IPS DF 6.9 (cell line): ENCODE measurements around the gene MPDU1.
A peak's percentile ranks its signal among the peaks of the same experiment; 100 is the strongest.
"Not testable (repeated sequence)": the region's sequence is repeated elsewhere in the genome, so short reads cannot be mapped to it uniquely, and the experiment has no call there.

Experiments
- DNase-seq: peaks from one replicate; pipeline ENCODE4 v3.0.0-alpha.2; 2013; ENCODE audit warnings: low read depth, low spot score
- H3K27ac ChIP-seq: one replicate; pipeline ENCODE4 v1.5.1; 2013; ENCODE audit warnings: low read length, control low read depth
- H3K27me3 ChIP-seq: 2 replicates; pipeline ENCODE4 v1.6.1; 2013; ENCODE audit warnings: mild to moderate bottlenecking, low read length; ENCODE audit not compliant: control insufficient read depth, insufficient read depth
- H3K36me3 ChIP-seq: 2 replicates; pipeline ENCODE4 v1.6.1; 2013; ENCODE audit warnings: low read length; ENCODE audit not compliant: control insufficient read depth, insufficient read depth
- H3K4me1 ChIP-seq: 2 replicates; pipeline ENCODE4 v1.6.1; 2013; ENCODE audit warnings: low read length; ENCODE audit not compliant: control insufficient read depth, insufficient read depth
- H3K4me3 ChIP-seq: 2 replicates; pipeline ENCODE4 v1.5.1; 2013; ENCODE audit warnings: mild to moderate bottlenecking, low read length
- H3K9me3 ChIP-seq: 2 replicates; pipeline ENCODE4 v1.6.1; 2013; ENCODE audit warnings: low read length, inconsistent platforms; ENCODE audit not compliant: control insufficient read depth, insufficient read depth
- WGBS: extraction: QIAGEN DNeasy Blood & Tissue Kit; methylation state at CpG from one replicate; pipeline ENCODE4 v1.1.7; 2013; ENCODE audit warnings: mixed read lengths, missing lambda C conversion rate; ENCODE audit not compliant: insufficient read length, insufficient coverage; 5-methylcytosine and 5-hydroxymethylcytosine counted together

Gene MPDU1

GRCh38 chr17:7592422-7593021, 8.9 kb downstream of the MPDU1 start:
- Histone ChIP-seq H3K27me3 (no peaks in the 10 kb centered on the region), H3K27ac (no peak overlapping the region), H3K36me3 (peaks cover 14% of the 10 kb centered on the region; the same call in 1 of the 2 replicates), H3K4me1 (peaks cover 5% of the 10 kb centered on the region; the same call in 1 of the 2 replicates), H3K4me3 (no peak overlapping the region), H3K9me3 (no peaks in the 10 kb centered on the region)
- no peak for DNase-seq
- no CpG with 5 or more reads among the region's 23 CpGs for WGBS

GRCh38 chr17:7593296-7593695, 9.6 kb downstream of the MPDU1 start:
- peaks cover 14% of the 10 kb centered on the region; the same call in 1 of the 2 replicates for H3K36me3 ChIP-seq

GRCh38 chr17:7597561-7597960, 13.9 kb downstream of the MPDU1 start:
- H3K36me3 ChIP-seq = not testable (repeated sequence)
- WGBS = no CpG with 5 or more reads among the region's 5 CpGs

More at GRCh38 chr17:7593296-7593695, 9.6 kb downstream of the MPDU1 start:
- H3K9me3 ChIP-seq = no peaks in the 10 kb centered on the region
- no peak for DNase-seq
- H3K27me3 ChIP-seq = no peaks in the 10 kb centered on the region
- peaks cover 4% of the 10 kb centered on the region; the same call in 1 of the 2 replicates for H3K4me1 ChIP-seq
- WGBS = no CpG with 5 or more reads among the region's 12 CpGs
- no peak overlapping the region for H3K27ac ChIP-seq
- H3K4me3 ChIP-seq = no peak overlapping the region

GRCh38 chr17:7606280-7606679, 22.6 kb downstream of the MPDU1 start:
- no peak for DNase-seq
- H3K9me3 ChIP-seq = no peaks in the 10 kb centered on the region
- H3K27ac ChIP-seq = no peak overlapping the region
- peaks cover 6% of the 10 kb centered on the region; the same call in 1 of the 2 replicates for H3K36me3 ChIP-seq
- no peaks in the 10 kb centered on the region for H3K4me1 ChIP-seq
- H3K27me3 ChIP-seq = no peaks in the 10 kb centered on the region
- H3K4me3 ChIP-seq = no peak overlapping the region
- WGBS = no CpG with 5 or more reads among the region's 4 CpGs

More at GRCh38 chr17:7597561-7597960, 13.9 kb downstream of the MPDU1 start:
- H3K27ac ChIP-seq, H3K4me1 ChIP-seq, H3K4me3 ChIP-seq, H3K9me3 ChIP-seq, DNase-seq, H3K27me3 ChIP-seq: not testable (repeated sequence)

GRCh38 chr17:7610641-7611040, 27.0 kb downstream of the MPDU1 start:
- H3K4me3 ChIP-seq = no peak overlapping the region
- no peaks in the 10 kb centered on the region for H3K27me3 ChIP-seq
- H3K4me1 ChIP-seq = peaks cover 2% of the 10 kb centered on the region; the same call in 1 of the 2 replicates
- H3K27ac ChIP-seq = no peak overlapping the region
- WGBS = no CpG with 5 or more reads among the region's 2 CpGs
- DNase-seq = no peak
- no peaks in the 10 kb centered on the region for H3K9me3 ChIP-seq
- no peaks in the 10 kb centered on the region for H3K36me3 ChIP-seq

- WGBS = no CpG with 5 or more reads among the region's 3 CpGs
- no peak for DNase-seq
- Histone ChIP-seq H3K4me1 (peaks cover 2% of the 10 kb centered on the region; the same call in 1 of the 2 replicates), H3K27me3 (no peaks in the 10 kb centered on the region), H3K36me3 (no peaks in the 10 kb centered on the region), H3K27ac (no peak overlapping the region), H3K4me3 (no peak overlapping the region), H3K9me3 (no peaks in the 10 kb centered on the region)
Measured at GRCh38 chr17:7611635-7612293, 28.1 kb downstream of the MPDU1 start.

GRCh38 chr17:7612294-7612640, 28.6 kb downstream of the MPDU1 start:
- DNase-seq = no peak
- no peaks in the 10 kb centered on the region for H3K27me3 ChIP-seq
- H3K27ac ChIP-seq = no peak overlapping the region
- peaks cover 2% of the 10 kb centered on the region; the same call in 1 of the 2 replicates for H3K4me1 ChIP-seq
- no CpG with 5 or more reads among the region's 1 CpG for WGBS
- no peak overlapping the region for H3K4me3 ChIP-seq
- no peaks in the 10 kb centered on the region for H3K9me3 ChIP-seq
- no peaks in the 10 kb centered on the region for H3K36me3 ChIP-seq

GRCh38 chr17:7613769-7614424, 30.2 kb downstream of the MPDU1 start:
- WGBS = no CpG with 5 or more reads among the region's 20 CpGs
- no peak for DNase-seq
- peak overlapping the region; percentile 74 for H3K4me3 ChIP-seq
- H3K27ac ChIP-seq = no peak overlapping the region
- peaks cover 2% of the 10 kb centered on the region; the same call in 1 of the 2 replicates for H3K4me1 ChIP-seq
- H3K27me3 ChIP-seq = no peaks in the 10 kb centered on the region
- no peaks in the 10 kb centered on the region for H3K36me3 ChIP-seq
- no peaks in the 10 kb centered on the region for H3K9me3 ChIP-seq

- Histone ChIP-seq H3K36me3 (no peaks in the 10 kb centered on the region), H3K4me3 (peak within 1 kb of the TSS; percentile 74), H3K9me3 (no peaks in the 10 kb centered on the region), H3K4me1 (peaks cover 2% of the 10 kb centered on the region; the same call in 1 of the 2 replicates), H3K27me3 (no peaks in the 10 kb centered on the region), H3K27ac (no peak within 1 kb of the TSS)
- peak; percentile 98 for DNase-seq
- no CpG with 5 or more reads among the region's 93 CpGs for WGBS
Measured at GRCh38 chr17:7614425-7615264, 31.0 kb downstream of the MPDU1 start, which contains the start of gene FXR2. FXR2 (minus strand) TSS chr17:7614897; CDS start chr17:7614532, 365 bp downstream.

- no CpG with 5 or more reads among the region's 28 CpGs for WGBS
- peak overlapping the region; percentile 13; the same call in 1 of the 2 replicates for H3K4me3 ChIP-seq
- H3K4me1 ChIP-seq = peaks cover 2% of the 10 kb centered on the region; the same call in 1 of the 2 replicates
- no peak overlapping the region for H3K27ac ChIP-seq
- H3K27me3 ChIP-seq = no peaks in the 10 kb centered on the region
- no peak for DNase-seq
- no peaks in the 10 kb centered on the region for H3K36me3 ChIP-seq
- H3K9me3 ChIP-seq = no peaks in the 10 kb centered on the region
Measured at GRCh38 chr17:7615265-7615747, 31.7 kb downstream of the MPDU1 start.
